ENCODE measurements around the gene SCG3. TPM values are rescaled to one million over a fixed set of nuclear protein-coding genes. Genes with fewer than 3 reads are reported as not detected.

SCG3 gene
- total RNA-seq, 1 donor from 2014 or later: 13.0 TPM

GRCh38 chr15:51766341-51766740 is 85.0 kb downstream of the SCG3 start:
- no peak for DNase-seq (ENCODE audit: extremely low spot score, unreplicated experiment)
- peaks cover 4% of the 10 kb centered on the region for H3K36me3 Mint-ChIP-seq
- H3K27me3 Mint-ChIP-seq: no peaks in the 10 kb centered on the region
- peaks cover 4% of the 10 kb centered on the region for H3K4me1 Mint-ChIP-seq (ENCODE audit: unreplicated experiment)
- no peaks in the 10 kb centered on the region for H3K9me3 Mint-ChIP-seq
- no peak overlapping the region for H3K27ac Mint-ChIP-seq
- no peak overlapping the region for H3K4me3 Mint-ChIP-seq
- TF ChIP-seq CTCF (conservative IDR thresholded peaks at IDR 0.05): no peak

GRCh38 chr15:51768018-51768417 is 86.7 kb downstream of the SCG3 start:
- no peaks in the 10 kb centered on the region for H3K9me3 Mint-ChIP-seq
- H3K27me3 Mint-ChIP-seq: no peaks in the 10 kb centered on the region
- H3K4me3 Mint-ChIP-seq: no peak overlapping the region
- H3K4me1 Mint-ChIP-seq (ENCODE audit: unreplicated experiment): peaks cover 4% of the 10 kb centered on the region
- peaks cover 4% of the 10 kb centered on the region for H3K36me3 Mint-ChIP-seq
- TF ChIP-seq CTCF (conservative IDR thresholded peaks at IDR 0.05): no peak
- no peak overlapping the region for H3K27ac Mint-ChIP-seq
- DNase-seq (ENCODE audit: extremely low spot score, unreplicated experiment): no peak

Other genes with a start within 250 kb of the SCG3 start
- gene DMXL2, start 58.7 kb upstream of the SCG3 start, total RNA-seq (ENCODE audit: low replicate concordance): 25.6 and 34.3 TPM in 2 replicates
- 3.9 and 6.2 TPM in 2 replicates for gene LYSMD2, start 56.2 kb downstream of the SCG3 start, total RNA-seq (ENCODE audit: low replicate concordance)
- 6.7 and 8.3 TPM in 2 replicates for gene TMOD2, start 70.1 kb downstream of the SCG3 start, total RNA-seq (ENCODE audit: low replicate concordance)
- gene TMOD3, start 148.2 kb downstream of the SCG3 start, total RNA-seq (ENCODE audit: low replicate concordance): 49.0 and 83.2 TPM in 2 replicates